Aorta (tissue), 5 donors: ENCODE results near the gene ARHGAP29. TPM values are rescaled to one million over a fixed set of nuclear protein-coding genes. Genes with fewer than 3 reads are reported as not detected.

Source experiments
- ATAC-seq: fragments of 200-7000 bp; cut with Tn5 transposase; one replicate; pipeline ENCODE4 v1.9.1; 2022; ENCODE audit warnings: moderate library complexity; ENCODE audit not compliant: low FRiP score
- DNase-seq, 2 donors: peaks; one replicate each; pipeline ENCODE4 v3.0.0-alpha.2; 2020
- H3K27ac ChIP-seq, 2 donors: one replicate each; pipeline ENCODE4 v1.5.1; 2013; ENCODE audit warnings: low read length in 2 of 2, mild to moderate bottlenecking in 2 of 2, moderate library complexity in 2 of 2, control low read depth in 1 of 2, inconsistent platforms in 1 of 2, low read depth in 1 of 2
- H3K27me3 ChIP-seq, 2 donors: one replicate each; pipeline ENCODE4 v1.6.1; 2013; ENCODE audit warnings: control low read depth in 1 of 2, low read length in 1 of 2, mild to moderate bottlenecking in 1 of 2, moderate library complexity in 1 of 2; ENCODE audit not compliant: insufficient read depth in 2 of 2, control insufficient read depth in 1 of 2
- H3K36me3 ChIP-seq, 2 donors: one replicate each; pipeline ENCODE4 v1.6.1; 2013; ENCODE audit warnings: control low read depth in 1 of 2, low read length in 1 of 2, mild to moderate bottlenecking in 1 of 2; ENCODE audit not compliant: insufficient read depth in 2 of 2, control insufficient read depth in 1 of 2
- H3K4me1 ChIP-seq, 2 donors: one replicate each; pipeline ENCODE4 v1.6.1; 2013; ENCODE audit warnings: low read length in 2 of 2, control low read depth in 1 of 2, mild to moderate bottlenecking in 1 of 2, moderate library complexity in 1 of 2; ENCODE audit not compliant: insufficient read depth in 2 of 2, control insufficient read depth in 1 of 2
- H3K4me3 ChIP-seq, 2 donors: one replicate each; pipeline ENCODE4 v1.5.1; 2013; ENCODE audit warnings: low read length in 2 of 2, control low read depth in 1 of 2, mild to moderate bottlenecking in 1 of 2
- H3K9me3 ChIP-seq: one replicate; pipeline ENCODE4 v1.6.1; 2013; ENCODE audit warnings: mild to moderate bottlenecking, low read length; ENCODE audit not compliant: control insufficient read depth
- WGBS, 2 donors: extraction: QIAGEN DNeasy Blood & Tissue Kit; methylation state at CpG; one replicate each; pipeline ENCODE4 v1.1.7; 2013; 5-methylcytosine and 5-hydroxymethylcytosine counted together
- intact Hi-C, 2 donors: fragments of 100-400 bp; cut with DNase I; formaldehyde crosslinking; loops; one replicate each; pipeline versions ENCODE4 v1.14.2 to v1.15.0; 2022
- polyA plus RNA-seq, 2 donors: library from polyadenylated mRNA; stranded (reverse); fragments of 200-250 nt; gene quantifications; one replicate each; pipeline ENCODE4 v1.2.3, GENCODE V29; 2013
- total RNA-seq, 2 donors: library from RNA; stranded (reverse); fragmentation: NEBNext Ultra II Directional; extraction: Animal tissue kit (Norgen Biotek cat#: 25700); gene quantifications; one replicate each; pipeline ENCODE4 v1.2.1, GENCODE V29; 2021
- donor health status: healthy with polysubstance abuse.
- donor health status: Bipolar disorder and iron deficiency.
- donor health status: DM: no; HTN: no; CAD: no.
- donor health status: DM: no; HTN: no; CAD: no.
- donor health status: DM: yes; HTN: yes; CAD: no.

The ARHGAP29 gene
- total and polyA plus RNA-seq, 4 donors, result 6.8 to 65.4 (median 29.5) TPM

- Histone ChIP-seq H3K27ac (no peak overlapping the region), H3K27me3 (no peaks in the 10 kb centered on the region), H3K4me3 (no peak overlapping the region), H3K36me3 (no peaks in the 10 kb centered on the region), H3K4me1 (no peaks in the 10 kb centered on the region), H3K9me3 (no peaks in the 10 kb centered on the region)
- no peak for DNase-seq
- intact Hi-C loops, result no loop called here
- ATAC-seq, result no peak
Measured at GRCh38 chr1:94209425-94209824, 28.0 kb downstream of the ARHGAP29 start.

GRCh38 chr1:94207695-94208094 is 29.7 kb downstream of the ARHGAP29 start:
- H3K9me3 ChIP-seq, result no peaks in the 10 kb centered on the region
- H3K4me1 ChIP-seq, result no peaks in the 10 kb centered on the region
- H3K27ac ChIP-seq, result no peak overlapping the region
- 49 to 52% methylated on average over 3 of the region's 3 CpGs for WGBS, 2 donors
- no peak for ATAC-seq
- peaks cover 0 to 1% of the 10 kb centered on the region in 2 donors for H3K36me3 ChIP-seq
- no peaks in the 10 kb centered on the region for H3K27me3 ChIP-seq
- no peak for DNase-seq
- intact Hi-C loops, result no loop called here
- H3K4me3 ChIP-seq, result no peak overlapping the region

GRCh38 chr1:94205639-94206038 is 31.7 kb downstream of the ARHGAP29 start:
- 15 to 21% methylated on average over 1 of the region's 1 CpG for WGBS, 2 donors
- DNase-seq, result no peak
- peaks cover 0 to 6% of the 10 kb centered on the region in 2 donors for H3K36me3 ChIP-seq

GRCh38 chr1:94202241-94202640 is 35.1 kb downstream of the ARHGAP29 start:
- H3K27ac ChIP-seq, result no peak overlapping the region
- peaks cover 0 to 6% of the 10 kb centered on the region in 2 donors for H3K36me3 ChIP-seq
- H3K9me3 ChIP-seq, result no peaks in the 10 kb centered on the region
- H3K27me3 ChIP-seq, result no peaks in the 10 kb centered on the region
- no peak for DNase-seq
- H3K4me1 ChIP-seq, result no peaks in the 10 kb centered on the region
- intact Hi-C loops, result no loop called here
- ATAC-seq, result no peak
- WGBS, 2 donors, result 80 to 85% methylated on average over 6 of the region's 6 CpGs
- no peak overlapping the region for H3K4me3 ChIP-seq

More at GRCh38 chr1:94205639-94206038, 31.7 kb downstream of the ARHGAP29 start:
- Histone ChIP-seq H3K4me1 (no peaks in the 10 kb centered on the region), H3K9me3 (no peaks in the 10 kb centered on the region), H3K27me3 (no peaks in the 10 kb centered on the region), H3K27ac (no peak overlapping the region), H3K4me3 (no peak overlapping the region)
- intact Hi-C loops, result no loop called here
- ATAC-seq, result no peak

- no peaks in the 10 kb centered on the region for H3K4me1 ChIP-seq
- WGBS, 2 donors, result 90 to 91% methylated on average over 2 of the region's 2 CpGs
- no peaks in the 10 kb centered on the region for H3K27me3 ChIP-seq
- intact Hi-C loops, result no loop called here
- DNase-seq, result no peak
- peaks cover 0 to 6% of the 10 kb centered on the region in 2 donors for H3K36me3 ChIP-seq
- no peak overlapping the region for H3K27ac ChIP-seq
- ATAC-seq, result no peak
- no peaks in the 10 kb centered on the region for H3K9me3 ChIP-seq
- H3K4me3 ChIP-seq, result no peak overlapping the region
Measured at GRCh38 chr1:94199398-94199797, 38.0 kb downstream of the ARHGAP29 start.

GRCh38 chr1:94194079-94194865 is 43.1 kb downstream of the ARHGAP29 start:
- intact Hi-C loops, result no loop called here
- no peaks in the 10 kb centered on the region for H3K4me1 ChIP-seq
- H3K4me3 ChIP-seq, result no peak overlapping the region
- H3K36me3 ChIP-seq, result no peaks in the 10 kb centered on the region
- H3K9me3 ChIP-seq, result no peaks in the 10 kb centered on the region
- ATAC-seq (no peak), DNase-seq (no peak)
- no peaks in the 10 kb centered on the region for H3K27me3 ChIP-seq
- H3K27ac ChIP-seq, result no peak overlapping the region
- WGBS, 2 donors, result 87 to 88% methylated on average over 2 of the region's 2 CpGs

- H3K4me1 ChIP-seq, result no peaks in the 10 kb centered on the region
- WGBS, 2 donors, result 57 to 69% methylated on average over 1 of the region's 1 CpG
- no peak for ATAC-seq
- no peaks in the 10 kb centered on the region for H3K9me3 ChIP-seq
- intact Hi-C loops, result no loop called here
- no peak for DNase-seq
- no peaks in the 10 kb centered on the region for H3K27me3 ChIP-seq
- no peaks in the 10 kb centered on the region for H3K36me3 ChIP-seq
- H3K4me3 ChIP-seq, result no peak overlapping the region
- no peak overlapping the region for H3K27ac ChIP-seq
Measured at GRCh38 chr1:94193128-94193527, 44.3 kb downstream of the ARHGAP29 start.

GRCh38 chr1:94191216-94191615 is 46.2 kb downstream of the ARHGAP29 start:
- no peak overlapping the region for H3K27ac ChIP-seq
- H3K4me1 ChIP-seq, result no peaks in the 10 kb centered on the region
- no peaks in the 10 kb centered on the region for H3K36me3 ChIP-seq
- ATAC-seq (no peak), DNase-seq (no peak)
- H3K27me3 ChIP-seq, result no peaks in the 10 kb centered on the region
- intact Hi-C loops, result no loop called here
- H3K4me3 ChIP-seq, result no peak overlapping the region
- 80 to 83% methylated on average over 1 of the region's 1 CpG for WGBS, 2 donors
- no peaks in the 10 kb centered on the region for H3K9me3 ChIP-seq

- DNase-seq (no peak), ATAC-seq (no peak)
- Histone ChIP-seq H3K27me3 (no peaks in the 10 kb centered on the region), H3K27ac (no peak overlapping the region), H3K36me3 (peaks cover 0 to 4% of the 10 kb centered on the region in 2 donors), H3K9me3 (no peaks in the 10 kb centered on the region), H3K4me3 (no peak overlapping the region), H3K4me1 (no peaks in the 10 kb centered on the region)
- WGBS, 2 donors, result 79 to 80% methylated on average over 3 of the region's 3 CpGs
- intact Hi-C loops, result loop anchor here in 1 of 2 donors (10.0 kb wide), 1 partner anchor 122 kb away; no protein-coding TSS in a partner anchor
Measured at GRCh38 chr1:94186946-94187345, 50.4 kb downstream of the ARHGAP29 start.
